ENCODE data around the gene VKORC1L1. TPM values are rescaled to one million over a fixed set of nuclear protein-coding genes. Genes with fewer than 3 reads are reported as not detected.

VKORC1L1 gene
- total RNA-seq, 1 donor from 2014 or later, result 20.4 TPM

Other genes with a start within 250 kb of the VKORC1L1 start
- 25.1 and 31.9 TPM in 2 replicates for gene GUSB, start 109.1 kb downstream of the VKORC1L1 start, total RNA-seq
- gene ASL, start 202.7 kb downstream of the VKORC1L1 start, total RNA-seq, result 61.8 and 69.8 TPM in 2 replicates
- 33.0 and 37.7 TPM in 2 replicates for gene CRCP, start 241.8 kb downstream of the VKORC1L1 start, total RNA-seq